Neural cell (in vitro differentiated cells): ENCODE data around the gene HPS5.

Experiments used
- POLR2AphosphoS5 ChIP-seq: IDR thresholded peaks from 2 replicates; pipeline ENCODE4 v1.6.1; 2012
- TAF1 ChIP-seq: IDR thresholded peaks from 2 replicates; pipeline ENCODE4 v1.6.1; 2012; ENCODE audit warnings: low read depth
- TF ChIP-seq, protein P1 (sequence below): fragments of 450-650 bp; IDR thresholded peaks from 2 replicates; pipeline ENCODE4 v1.5.1; 2014; ENCODE audit warnings: antibody characterized with exemption, mild to moderate bottlenecking, moderate library complexity; ENCODE audit not compliant: poor library complexity, severe bottlenecking

DNA sequence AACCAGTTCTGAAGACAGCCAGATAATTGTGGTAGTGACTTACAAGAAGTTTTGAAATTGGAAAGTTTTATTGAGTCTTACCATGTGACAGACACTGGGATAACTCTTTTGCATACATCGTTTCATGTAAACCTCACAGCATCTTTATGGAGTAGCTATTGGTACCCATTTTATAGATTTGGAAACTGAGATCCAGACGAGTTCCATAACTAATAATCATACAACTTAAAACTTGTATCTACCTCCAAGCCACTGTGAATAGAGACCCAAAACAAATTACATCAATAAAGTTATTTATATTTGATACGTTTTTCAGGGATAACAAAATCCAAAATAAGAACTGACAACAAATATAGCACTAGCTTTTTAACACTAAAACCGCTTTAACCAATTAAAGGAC, 36.7 kb upstream of the HPS5 start:
- TF ChIP-seq, protein P1, sequence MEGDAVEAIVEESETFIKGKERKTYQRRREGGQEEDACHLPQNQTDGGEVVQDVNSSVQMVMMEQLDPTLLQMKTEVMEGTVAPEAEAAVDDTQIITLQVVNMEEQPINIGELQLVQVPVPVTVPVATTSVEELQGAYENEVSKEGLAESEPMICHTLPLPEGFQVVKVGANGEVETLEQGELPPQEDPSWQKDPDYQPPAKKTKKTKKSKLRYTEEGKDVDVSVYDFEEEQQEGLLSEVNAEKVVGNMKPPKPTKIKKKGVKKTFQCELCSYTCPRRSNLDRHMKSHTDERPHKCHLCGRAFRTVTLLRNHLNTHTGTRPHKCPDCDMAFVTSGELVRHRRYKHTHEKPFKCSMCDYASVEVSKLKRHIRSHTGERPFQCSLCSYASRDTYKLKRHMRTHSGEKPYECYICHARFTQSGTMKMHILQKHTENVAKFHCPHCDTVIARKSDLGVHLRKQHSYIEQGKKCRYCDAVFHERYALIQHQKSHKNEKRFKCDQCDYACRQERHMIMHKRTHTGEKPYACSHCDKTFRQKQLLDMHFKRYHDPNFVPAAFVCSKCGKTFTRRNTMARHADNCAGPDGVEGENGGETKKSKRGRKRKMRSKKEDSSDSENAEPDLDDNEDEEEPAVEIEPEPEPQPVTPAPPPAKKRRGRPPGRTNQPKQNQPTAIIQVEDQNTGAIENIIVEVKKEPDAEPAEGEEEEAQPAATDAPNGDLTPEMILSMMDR = no peak
- TF ChIP-seq TAF1 (no peak), POLR2AphosphoS5 (no peak)
